Activated naive CD8-positive, alpha-beta T cell treated with anti-CD3 and anti-CD28 coated beads, Interleukin-2, amount 10 ng/mL, durations not matched to agents 7 days and 5 days (primary cell): Measurements from ENCODE around the gene TINCR. TPM values are rescaled to one million over a fixed set of nuclear protein-coding genes. Genes with fewer than 3 reads are reported as not detected.

Experiments used
- ATAC-seq: fragments of 150-1000 bp; cut with Tn5 transposase; one replicate; pipeline ENCODE4 v1.10.0; 2021; ENCODE audit warnings: low read depth, moderate library complexity
- POLR2A ChIA-PET: fragments of 350-600 bp; sonication (Branson Sonifier 250); formaldehyde crosslinking; loops from one replicate; lab custom pipeline; 2021; ENCODE audit warnings: antibody characterized with exemption; lab: Charles Lee
- DNase-seq: peaks from one replicate; pipeline ENCODE4 v3.0.0; 2021
- H3K27ac Mint-ChIP-seq: one replicate; pipeline ENCODE4 v1.8.0; 2022; ENCODE audit warnings: mild to moderate bottlenecking, mixed read lengths
- H3K27me3 Mint-ChIP-seq: one replicate; pipeline ENCODE4 v1.8.0; 2022; ENCODE audit warnings: mild to moderate bottlenecking, moderate library complexity, mixed read lengths
- H3K36me3 Mint-ChIP-seq: one replicate; pipeline ENCODE4 v1.8.0; 2021; ENCODE audit warnings: mild to moderate bottlenecking, mixed read lengths
- H3K4me1 Mint-ChIP-seq: one replicate; pipeline ENCODE4 v1.8.0; 2021; ENCODE audit warnings: mixed read lengths
- H3K4me3 Mint-ChIP-seq: one replicate; pipeline ENCODE4 v1.8.0; 2022; ENCODE audit warnings: mild to moderate bottlenecking, moderate library complexity, mixed read lengths
- H3K9me3 Mint-ChIP-seq: one replicate; pipeline ENCODE4 v1.8.0; 2021; ENCODE audit warnings: mixed read lengths
- total RNA-seq, 2 experiments: library from RNA; stranded (reverse); gene quantifications; one replicate each; pipeline ENCODE4 v1.2.3, GENCODE V29; 2021

TINCR gene
- total RNA-seq, 2 experiments from 2014 or later = 0.99 to 1.00 TPM

DNA sequence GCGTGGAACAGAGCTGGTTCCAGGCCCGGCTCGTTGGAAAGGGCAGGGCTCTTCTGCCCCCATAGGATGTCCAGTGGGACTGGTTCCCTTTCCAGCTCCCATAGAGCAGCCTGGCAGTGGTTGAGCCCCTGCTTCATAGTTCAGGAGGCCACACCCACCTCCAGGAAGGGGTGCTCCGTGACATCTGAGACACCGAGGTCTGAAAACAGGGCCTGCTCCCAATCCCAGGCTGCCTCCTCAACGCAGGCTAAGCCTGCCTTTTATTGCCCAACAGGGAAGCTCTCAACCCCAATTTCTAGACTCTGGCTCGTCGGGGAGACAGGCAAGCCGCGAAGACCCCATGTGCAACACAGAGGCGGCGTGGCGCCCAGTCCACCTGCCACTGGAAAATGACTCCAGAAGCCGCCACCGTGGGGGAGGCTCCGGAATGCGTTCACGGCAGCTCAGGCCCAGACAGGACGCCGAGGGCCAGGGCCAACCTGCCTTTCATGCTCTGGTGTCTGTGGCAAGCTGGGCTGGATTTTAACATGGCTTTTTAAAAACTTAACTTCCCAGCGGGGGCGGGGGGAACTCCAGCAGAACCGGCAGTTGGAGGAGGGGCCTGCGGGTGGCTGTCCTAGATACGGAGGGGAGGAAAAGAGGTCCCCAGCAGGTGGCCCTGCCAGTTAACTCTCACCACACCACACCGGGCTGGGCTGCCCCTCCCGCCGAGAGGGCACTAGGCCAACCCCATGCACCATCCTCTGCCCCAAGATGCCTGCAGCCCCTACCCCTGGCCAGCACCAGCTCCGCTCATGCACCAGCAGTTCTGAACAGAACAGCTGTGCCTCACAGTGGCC, 17.9 kb upstream of the TINCR start:
- no peaks in the 10 kb centered on the region for H3K9me3 Mint-ChIP-seq
- DNase-seq = no peak
- ATAC-seq = peak; percentile 40
- H3K27ac Mint-ChIP-seq = peak overlapping the region; percentile 38
- no peaks in the 10 kb centered on the region for H3K27me3 Mint-ChIP-seq
- POLR2A ChIA-PET = interaction anchor here (0.7 kb wide), 1 partner anchor 34 kb away, joined by 3 read pairs; no protein-coding TSS in a partner anchor
- H3K4me3 Mint-ChIP-seq = no peak overlapping the region
- H3K36me3 Mint-ChIP-seq = peaks cover 4% of the 10 kb centered on the region
- peaks cover 2% of the 10 kb centered on the region for H3K4me1 Mint-ChIP-seq

DNA sequence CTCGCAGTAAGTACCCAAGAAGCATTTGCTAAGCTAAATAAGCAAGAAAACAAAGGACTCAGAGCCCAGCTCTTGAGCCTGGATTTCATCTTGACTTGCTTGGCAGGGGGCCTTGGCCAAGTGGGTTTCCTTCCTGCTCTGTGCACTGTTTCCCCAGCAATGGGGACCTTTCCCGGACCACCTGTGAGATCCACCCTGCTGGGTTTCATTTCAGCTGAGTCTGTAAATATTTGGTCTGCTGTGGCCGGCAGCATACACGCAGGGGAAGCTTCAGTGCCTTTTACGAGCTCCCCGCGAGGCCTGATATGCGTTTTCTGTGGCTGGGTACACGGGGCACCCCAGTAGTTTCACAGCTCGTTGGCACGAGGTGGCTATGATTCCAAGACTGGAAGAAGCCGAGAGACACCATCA, 12.4 kb upstream of the TINCR start:
- Mint-ChIP-seq H3K36me3 (no peaks in the 10 kb centered on the region), H3K9me3 (no peaks in the 10 kb centered on the region), H3K27me3 (no peaks in the 10 kb centered on the region), H3K4me3 (no peak overlapping the region), H3K4me1 (peaks cover 5% of the 10 kb centered on the region), H3K27ac (no peak overlapping the region)
- no peak for DNase-seq
- POLR2A ChIA-PET = interaction anchor here (1.1 kb wide), 1 partner anchor 32 kb away, joined by 3 read pairs; no protein-coding TSS in a partner anchor
- ATAC-seq = no peak

DNA sequence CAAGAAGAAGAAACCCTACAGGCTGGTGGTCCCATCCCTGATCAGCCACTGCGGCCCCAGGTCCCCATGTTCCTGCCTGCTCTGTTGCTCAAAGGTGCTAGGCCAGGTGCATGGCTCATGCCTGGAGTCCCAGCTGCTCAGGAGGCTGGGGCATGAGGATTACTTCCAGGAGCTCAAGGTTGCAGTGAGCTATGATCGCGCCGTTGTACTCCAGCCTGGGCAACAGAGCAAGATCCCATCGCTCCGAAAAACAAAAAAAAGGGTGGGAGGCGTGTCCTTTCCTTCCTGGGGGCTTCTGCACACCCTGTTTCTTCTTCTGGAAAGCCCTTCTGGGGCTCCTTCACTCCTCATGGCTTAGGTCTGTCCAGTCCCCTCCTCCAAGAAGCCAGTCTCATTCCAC, 11.9 kb upstream of the TINCR start:
- H3K4me1 Mint-ChIP-seq = peaks cover 5% of the 10 kb centered on the region
- H3K27me3 Mint-ChIP-seq = no peaks in the 10 kb centered on the region
- H3K27ac Mint-ChIP-seq = no peak overlapping the region
- POLR2A ChIA-PET = interaction anchor here (1.1 kb wide), 1 partner anchor 32 kb away, joined by 3 read pairs; no protein-coding TSS in a partner anchor
- ATAC-seq (no peak), DNase-seq (no peak)
- no peaks in the 10 kb centered on the region for H3K36me3 Mint-ChIP-seq
- no peak overlapping the region for H3K4me3 Mint-ChIP-seq
- no peaks in the 10 kb centered on the region for H3K9me3 Mint-ChIP-seq

DNA sequence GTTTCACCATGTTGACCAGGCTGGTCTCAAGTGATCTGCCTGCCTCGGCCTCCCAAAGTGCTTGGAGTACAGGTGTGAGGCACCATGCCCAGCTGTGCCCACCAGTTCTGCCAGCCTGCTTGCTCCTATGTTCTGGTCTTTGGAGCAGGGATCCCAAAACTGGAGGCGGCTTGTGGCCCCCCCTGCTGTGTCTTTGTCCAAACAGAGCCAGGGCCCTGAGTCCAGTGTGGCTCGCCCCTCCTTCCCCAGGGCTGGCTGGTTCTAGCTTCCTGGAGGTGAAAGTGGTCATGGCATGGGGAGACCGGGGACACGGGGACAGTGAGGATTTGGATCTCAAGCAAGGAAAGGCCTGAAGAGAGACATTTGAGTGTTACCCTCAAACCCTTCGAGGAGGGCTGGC, 11.5 kb upstream of the TINCR start:
- POLR2A ChIA-PET = no interaction called here
- Mint-ChIP-seq H3K36me3 (no peaks in the 10 kb centered on the region), H3K4me3 (no peak overlapping the region), H3K27ac (no peak overlapping the region), H3K9me3 (no peaks in the 10 kb centered on the region), H3K4me1 (peaks cover 5% of the 10 kb centered on the region), H3K27me3 (no peaks in the 10 kb centered on the region)
- no peak for ATAC-seq
- DNase-seq = no peak

DNA sequence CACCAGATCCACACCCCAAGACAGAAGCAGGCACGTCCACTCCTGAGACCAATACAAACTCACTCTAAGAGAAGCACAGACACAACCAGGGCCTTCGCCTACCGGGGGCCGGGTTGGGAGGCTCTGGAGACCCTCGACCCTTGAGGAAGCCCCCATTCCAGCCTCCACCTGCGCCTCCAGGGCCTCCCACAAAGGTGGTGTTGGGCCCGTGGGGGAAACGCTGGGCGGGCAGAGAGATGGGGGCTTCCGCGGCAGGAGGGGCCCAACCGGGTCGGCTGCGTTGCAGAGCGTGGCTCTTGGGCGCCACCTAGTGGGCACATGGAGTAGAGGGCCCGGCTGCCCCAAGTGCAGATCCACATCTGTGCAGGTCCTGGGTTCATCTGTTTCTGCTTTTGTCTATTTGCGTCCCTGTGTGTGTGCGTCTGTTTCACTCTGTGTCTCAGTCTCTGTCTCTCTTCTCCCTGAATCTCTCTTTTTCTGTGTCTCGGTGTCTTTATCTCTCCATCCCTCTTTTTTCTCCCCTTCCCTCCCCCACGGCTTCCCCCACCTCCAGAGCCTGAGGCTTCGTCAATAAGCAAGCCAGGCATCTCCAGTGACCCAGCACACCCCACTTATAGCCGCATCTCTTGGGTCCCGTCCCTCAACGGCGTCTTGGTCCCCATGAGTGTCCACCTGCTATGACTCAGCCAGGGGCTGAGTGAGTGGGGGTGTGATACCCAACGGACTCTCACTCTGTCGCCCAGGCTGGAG, 10.5 kb upstream of the TINCR start:
- POLR2A ChIA-PET = no interaction called here
- Mint-ChIP-seq H3K4me3 (no peak overlapping the region), H3K4me1 (peaks cover 5% of the 10 kb centered on the region), H3K27ac (no peak overlapping the region), H3K36me3 (no peaks in the 10 kb centered on the region), H3K9me3 (no peaks in the 10 kb centered on the region), H3K27me3 (no peaks in the 10 kb centered on the region)
- ATAC-seq = peak; percentile 83
- peak; percentile 83 for DNase-seq

DNA sequence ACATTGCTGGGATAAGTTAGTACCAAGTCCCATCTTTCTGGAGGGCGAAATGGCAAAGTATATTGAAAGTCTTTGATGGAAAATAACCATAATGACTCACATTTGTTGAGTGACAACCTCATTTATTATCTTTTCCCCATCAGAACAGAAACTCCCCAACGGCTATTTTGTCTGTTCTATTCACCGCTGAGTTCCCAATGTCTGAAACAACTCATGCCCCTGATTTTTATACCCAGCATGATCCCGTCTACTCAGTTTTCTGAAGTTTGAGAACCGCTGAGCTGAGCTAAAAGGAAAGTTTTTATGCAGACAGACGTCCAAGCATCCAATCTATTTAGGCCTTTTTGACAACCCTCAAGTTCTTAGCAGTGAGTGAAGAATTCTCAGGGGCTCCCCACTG, 7.8 kb upstream of the TINCR start:
- POLR2A ChIA-PET = interaction anchor here (0.7 kb wide), 1 partner anchor 100 kb away, joined by 4 read pairs; no protein-coding TSS in a partner anchor
- no peak overlapping the region for H3K4me3 Mint-ChIP-seq
- no peaks in the 10 kb centered on the region for H3K36me3 Mint-ChIP-seq
- H3K27me3 Mint-ChIP-seq = no peaks in the 10 kb centered on the region
- no peak overlapping the region for H3K27ac Mint-ChIP-seq
- DNase-seq (no peak), ATAC-seq (no peak)
- H3K4me1 Mint-ChIP-seq = peaks cover 5% of the 10 kb centered on the region
- no peaks in the 10 kb centered on the region for H3K9me3 Mint-ChIP-seq

DNA sequence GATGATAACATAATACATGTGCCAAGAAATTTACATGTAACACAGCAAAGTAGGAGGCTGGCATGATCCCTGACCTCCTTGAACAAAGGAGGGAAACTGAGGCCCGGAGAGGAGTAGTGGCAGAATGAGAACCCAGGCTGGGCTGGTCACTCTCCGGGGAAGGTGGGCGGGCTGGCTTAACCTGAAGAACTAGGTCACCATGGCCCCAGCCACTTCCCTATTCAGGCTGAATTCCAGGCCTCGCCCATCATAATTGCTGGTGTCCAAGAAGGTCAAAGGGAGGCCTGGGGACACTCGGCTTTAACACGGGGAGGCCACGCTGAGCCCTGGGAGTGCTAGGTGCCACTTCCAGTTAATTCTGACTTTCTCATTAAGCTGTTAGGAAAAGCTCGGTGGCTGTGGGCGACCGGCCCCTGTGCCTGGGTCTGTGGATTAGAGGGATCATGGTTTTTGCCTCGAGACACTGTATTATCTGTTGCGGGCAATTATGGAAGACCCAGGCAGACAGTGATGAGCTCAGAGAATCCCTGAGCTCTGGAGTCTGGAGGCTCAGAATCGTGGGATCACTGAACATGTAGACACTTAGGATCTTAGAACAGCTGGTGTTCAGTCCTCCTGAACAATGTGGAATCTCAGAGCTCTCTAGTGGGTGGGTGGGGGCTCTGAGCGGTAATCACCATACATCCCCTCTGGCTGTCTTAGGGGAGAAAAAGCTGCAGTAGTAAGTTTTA, 5.0 kb upstream of the TINCR start:
- POLR2A ChIA-PET = no interaction called here
- Mint-ChIP-seq H3K27ac (no peak overlapping the region), H3K4me1 (peaks cover under 1% of the 10 kb centered on the region), H3K36me3 (no peaks in the 10 kb centered on the region), H3K4me3 (no peak overlapping the region), H3K9me3 (no peaks in the 10 kb centered on the region), H3K27me3 (peaks cover 12% of the 10 kb centered on the region)
- no peak for ATAC-seq
- DNase-seq = no peak

DNA sequence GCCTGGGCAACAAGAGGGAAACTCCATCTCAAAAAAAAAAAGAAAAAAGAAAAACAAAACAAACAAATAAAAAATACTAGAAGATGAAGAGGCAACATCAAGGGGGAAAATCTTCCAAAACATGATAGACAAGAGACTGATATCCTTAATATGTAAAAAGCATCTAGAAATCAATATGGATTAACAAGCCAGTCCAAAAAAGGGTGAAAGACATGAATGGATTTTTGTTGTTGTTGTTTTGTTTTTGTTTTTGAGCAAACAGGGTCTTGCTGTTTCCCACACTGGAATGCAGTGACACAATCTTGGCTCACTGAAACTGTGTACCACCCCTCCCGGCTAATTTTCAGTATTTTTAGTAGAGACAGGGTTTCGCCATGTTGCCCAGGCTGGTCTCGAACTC, 4.0 kb upstream of the TINCR start:
- H3K27me3 Mint-ChIP-seq = peaks cover 12% of the 10 kb centered on the region
- DNase-seq = no peak
- no peaks in the 10 kb centered on the region for H3K9me3 Mint-ChIP-seq
- H3K4me3 Mint-ChIP-seq = no peak overlapping the region
- POLR2A ChIA-PET = no interaction called here
- ATAC-seq = no peak
- H3K36me3 Mint-ChIP-seq = no peaks in the 10 kb centered on the region
- H3K27ac Mint-ChIP-seq = no peak overlapping the region
- no peaks in the 10 kb centered on the region for H3K4me1 Mint-ChIP-seq

DNA sequence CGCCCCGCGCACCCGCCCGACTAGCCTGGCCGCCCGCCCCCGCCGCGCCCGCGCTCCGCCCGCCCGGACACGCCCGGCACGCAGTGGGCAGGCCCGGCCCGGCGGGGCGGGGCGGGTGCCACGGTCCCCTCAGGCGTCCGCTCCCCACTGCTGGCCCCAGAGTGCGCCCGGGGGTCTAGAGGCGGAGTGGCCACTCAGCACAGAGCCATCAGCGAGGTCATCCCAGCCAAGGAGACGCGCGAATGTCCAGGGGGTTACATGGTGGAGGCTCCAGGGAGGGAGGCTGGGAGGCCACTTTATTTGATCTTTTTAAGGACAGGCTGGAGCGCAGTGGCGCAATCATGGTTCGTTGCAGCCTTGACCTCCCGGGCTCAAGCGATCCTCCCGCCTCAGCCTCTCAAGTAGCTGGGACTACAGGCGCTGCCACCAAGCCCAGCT, 236 bp upstream of the TINCR start:
- no peaks in the 10 kb centered on the region for H3K4me1 Mint-ChIP-seq
- H3K36me3 Mint-ChIP-seq = no peaks in the 10 kb centered on the region
- no peak overlapping the region for H3K4me3 Mint-ChIP-seq
- ATAC-seq (no peak), DNase-seq (no peak)
- no peaks in the 10 kb centered on the region for H3K9me3 Mint-ChIP-seq
- POLR2A ChIA-PET = no interaction called here
- H3K27ac Mint-ChIP-seq = no peak overlapping the region
- peaks cover 12% of the 10 kb centered on the region for H3K27me3 Mint-ChIP-seq

DNA sequence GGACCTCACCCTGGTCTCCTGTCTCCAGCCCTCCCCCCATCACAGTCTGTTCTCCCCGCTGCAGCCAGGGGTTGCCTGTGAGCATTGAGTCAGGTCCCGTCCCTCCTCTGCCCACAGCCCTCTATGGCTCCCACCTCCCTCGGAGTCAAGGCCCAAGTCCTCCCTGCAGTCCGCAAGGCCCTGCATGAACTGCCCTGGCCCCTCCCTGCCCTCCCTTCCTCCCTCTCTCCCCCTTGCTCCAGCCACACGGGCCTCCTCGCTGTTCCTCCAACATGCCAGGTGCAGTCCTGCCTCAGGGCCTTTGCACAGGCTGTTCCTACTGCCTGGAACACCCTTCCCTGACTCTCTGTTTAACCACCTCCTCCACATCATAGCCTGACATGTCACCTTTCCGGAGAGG, 2.8 kb downstream of the TINCR start:
- no peaks in the 10 kb centered on the region for H3K36me3 Mint-ChIP-seq
- POLR2A ChIA-PET = no interaction called here
- no peak overlapping the region for H3K27ac Mint-ChIP-seq

DNA sequence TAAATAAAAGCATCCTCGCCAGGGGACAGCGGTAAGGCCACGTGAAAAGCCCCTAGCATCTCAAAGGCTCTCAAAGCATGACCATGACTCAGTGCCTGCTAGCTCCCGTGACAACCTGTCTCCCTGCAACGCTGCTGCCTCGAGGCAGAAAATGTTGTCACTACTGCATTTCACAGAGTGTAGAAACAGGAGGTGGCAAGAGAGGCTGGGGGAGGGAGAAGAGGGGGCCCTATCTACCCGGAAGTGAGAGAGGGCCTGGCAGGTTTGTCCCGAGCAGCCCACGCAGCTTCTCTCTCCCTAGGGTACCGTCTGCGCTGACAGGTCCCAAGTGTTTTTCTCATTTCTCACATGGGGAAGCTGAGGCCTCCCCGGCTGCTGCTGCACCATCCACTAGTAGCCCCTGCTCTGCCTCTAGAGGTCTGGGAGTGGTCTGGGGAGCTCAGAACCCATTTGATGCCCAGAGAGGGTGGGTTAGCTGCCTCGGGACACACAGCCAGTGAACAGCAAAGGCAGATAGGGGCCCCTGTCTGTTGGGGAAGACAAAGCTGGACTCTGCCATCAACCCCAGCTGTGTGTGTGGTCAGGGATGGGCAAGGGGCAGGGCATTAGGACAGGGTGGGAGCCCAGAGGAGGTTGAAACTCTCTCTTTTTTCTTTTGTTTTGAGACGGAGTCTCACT, 3.7 kb downstream of the TINCR start:
- H3K4me3 Mint-ChIP-seq = no peak overlapping the region
- H3K9me3 Mint-ChIP-seq = peaks cover 5% of the 10 kb centered on the region
- ATAC-seq (no peak), DNase-seq (no peak)
- no peaks in the 10 kb centered on the region for H3K4me1 Mint-ChIP-seq
- POLR2A ChIA-PET = no interaction called here
- no peak overlapping the region for H3K27ac Mint-ChIP-seq
- H3K36me3 Mint-ChIP-seq = no peaks in the 10 kb centered on the region
- H3K27me3 Mint-ChIP-seq = peaks cover 12% of the 10 kb centered on the region

More for the DNA sequence above, 2.8 kb downstream of the TINCR start:
- H3K4me3 Mint-ChIP-seq = no peak overlapping the region
- H3K27me3 Mint-ChIP-seq = peaks cover 16% of the 10 kb centered on the region
- ATAC-seq (no peak), DNase-seq (no peak)
- no peaks in the 10 kb centered on the region for H3K4me1 Mint-ChIP-seq
- peaks cover 5% of the 10 kb centered on the region for H3K9me3 Mint-ChIP-seq

DNA sequence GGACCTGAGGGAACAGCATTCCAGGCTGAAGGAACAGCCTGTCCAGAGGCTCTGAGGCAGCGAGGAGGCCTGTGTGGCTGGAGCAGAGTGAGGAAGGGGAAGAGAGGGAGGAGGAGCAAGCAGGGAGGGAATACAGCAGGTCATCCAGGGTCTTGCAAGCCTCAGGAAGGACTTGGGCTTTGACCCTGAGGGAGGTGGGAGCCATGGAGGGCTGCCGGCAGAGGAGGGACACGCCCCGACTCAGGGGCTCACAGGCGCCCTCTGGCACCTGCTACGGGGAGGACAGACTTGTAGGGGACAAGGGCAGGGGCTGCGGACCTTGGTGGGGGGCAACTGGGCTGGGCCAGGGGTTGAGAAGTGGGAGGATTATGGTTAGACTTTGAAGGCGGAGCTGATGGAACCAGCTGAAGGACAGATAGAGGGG, 4.7 kb downstream of the TINCR start:
- POLR2A ChIA-PET = no interaction called here
- Mint-ChIP-seq H3K27ac (no peak overlapping the region), H3K4me1 (no peaks in the 10 kb centered on the region), H3K4me3 (no peak overlapping the region), H3K36me3 (no peaks in the 10 kb centered on the region), H3K9me3 (peaks cover 5% of the 10 kb centered on the region), H3K27me3 (peaks cover 6% of the 10 kb centered on the region)
- ATAC-seq (no peak), DNase-seq (no peak)

DNA sequence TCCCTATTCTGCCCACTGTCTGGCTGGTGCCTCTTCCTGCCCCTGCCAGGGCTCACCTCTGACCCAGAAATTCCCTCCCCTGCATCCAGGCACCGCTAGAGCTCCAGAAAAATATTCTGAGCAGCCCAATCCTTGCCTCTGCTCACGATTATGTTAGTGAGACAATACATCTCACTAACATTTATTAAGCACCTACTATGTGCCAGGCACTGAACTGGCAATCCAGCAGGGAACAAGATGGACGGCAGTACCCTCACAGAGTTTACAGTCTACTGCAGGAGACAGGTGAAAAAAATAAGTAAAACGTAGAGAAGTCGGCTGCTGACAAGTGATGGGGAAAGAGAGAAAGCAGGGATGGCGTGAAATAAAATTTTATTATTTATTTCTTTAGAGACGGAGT, 5.5 kb downstream of the TINCR start:
- H3K4me3 Mint-ChIP-seq = no peak overlapping the region
- H3K27ac Mint-ChIP-seq = no peak overlapping the region
- POLR2A ChIA-PET = no interaction called here
- peaks cover 5% of the 10 kb centered on the region for H3K9me3 Mint-ChIP-seq
- peaks cover 4% of the 10 kb centered on the region for H3K27me3 Mint-ChIP-seq
- no peak for DNase-seq
- no peak for ATAC-seq
- no peaks in the 10 kb centered on the region for H3K4me1 Mint-ChIP-seq
- no peaks in the 10 kb centered on the region for H3K36me3 Mint-ChIP-seq
